ENCODE measurements around the gene CTDSPL2. TPM values are rescaled to one million over a fixed set of nuclear protein-coding genes. Genes with fewer than 3 reads are reported as not detected.

Gene CTDSPL2
- total RNA-seq, 1 donor from 2014 or later, result 37.2 TPM

DNA sequence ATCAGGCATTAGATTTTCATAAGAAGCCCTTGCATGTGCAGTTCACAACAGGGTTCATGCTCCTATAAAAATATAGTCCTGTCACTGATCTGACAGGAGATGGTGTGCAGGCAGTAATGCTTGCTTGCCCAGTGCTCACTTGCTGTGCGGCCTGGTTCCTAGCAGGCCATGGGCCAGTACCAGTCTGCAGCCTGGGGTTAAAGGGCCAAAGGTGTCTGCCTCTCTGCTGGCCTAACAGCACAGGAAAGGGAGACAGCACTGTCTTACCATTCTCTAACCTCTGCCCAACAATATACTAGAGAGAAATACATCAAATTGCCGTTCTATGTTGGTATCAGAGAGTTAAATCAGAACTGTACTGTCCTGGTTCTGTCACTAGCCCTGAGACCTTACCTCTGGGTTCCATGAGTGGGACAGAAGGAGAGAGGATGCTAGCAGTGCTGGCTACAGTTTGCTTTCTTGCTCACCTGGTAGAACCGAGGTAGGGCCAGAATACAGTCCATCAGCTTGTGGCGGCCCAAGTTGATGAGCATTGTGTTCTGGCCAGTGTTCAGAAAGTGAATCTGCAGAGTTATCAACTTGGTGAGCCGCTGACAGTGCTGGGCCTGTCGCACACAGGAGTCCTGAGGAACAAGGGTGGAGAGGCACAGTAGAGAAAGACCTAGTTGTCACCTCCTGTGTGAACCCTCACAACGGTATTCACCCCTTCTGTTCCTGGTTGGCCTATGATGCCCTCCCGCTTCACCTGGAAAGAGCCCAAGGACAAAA, 138.1 kb downstream of the CTDSPL2 start:
- ATAC-seq (no peak), DNase-seq (no peak)
- Histone ChIP-seq H3K9me3 (no peaks in the 10 kb centered on the region), H3K27ac (no peak overlapping the region), H3K4me3 (no peak overlapping the region), H3K4me1 (no peaks in the 10 kb centered on the region), H3K36me3 (peaks cover 100% of the 10 kb centered on the region), H3K27me3 (ENCODE audit: low read depth) (no peaks in the 10 kb centered on the region)
- intact Hi-C loops (cut with DNase I), result no loop called here
- TF ChIP-seq, protein P1, sequence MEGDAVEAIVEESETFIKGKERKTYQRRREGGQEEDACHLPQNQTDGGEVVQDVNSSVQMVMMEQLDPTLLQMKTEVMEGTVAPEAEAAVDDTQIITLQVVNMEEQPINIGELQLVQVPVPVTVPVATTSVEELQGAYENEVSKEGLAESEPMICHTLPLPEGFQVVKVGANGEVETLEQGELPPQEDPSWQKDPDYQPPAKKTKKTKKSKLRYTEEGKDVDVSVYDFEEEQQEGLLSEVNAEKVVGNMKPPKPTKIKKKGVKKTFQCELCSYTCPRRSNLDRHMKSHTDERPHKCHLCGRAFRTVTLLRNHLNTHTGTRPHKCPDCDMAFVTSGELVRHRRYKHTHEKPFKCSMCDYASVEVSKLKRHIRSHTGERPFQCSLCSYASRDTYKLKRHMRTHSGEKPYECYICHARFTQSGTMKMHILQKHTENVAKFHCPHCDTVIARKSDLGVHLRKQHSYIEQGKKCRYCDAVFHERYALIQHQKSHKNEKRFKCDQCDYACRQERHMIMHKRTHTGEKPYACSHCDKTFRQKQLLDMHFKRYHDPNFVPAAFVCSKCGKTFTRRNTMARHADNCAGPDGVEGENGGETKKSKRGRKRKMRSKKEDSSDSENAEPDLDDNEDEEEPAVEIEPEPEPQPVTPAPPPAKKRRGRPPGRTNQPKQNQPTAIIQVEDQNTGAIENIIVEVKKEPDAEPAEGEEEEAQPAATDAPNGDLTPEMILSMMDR (IDR thresholded peaks at IDR 0.05), result no peak

DNA sequence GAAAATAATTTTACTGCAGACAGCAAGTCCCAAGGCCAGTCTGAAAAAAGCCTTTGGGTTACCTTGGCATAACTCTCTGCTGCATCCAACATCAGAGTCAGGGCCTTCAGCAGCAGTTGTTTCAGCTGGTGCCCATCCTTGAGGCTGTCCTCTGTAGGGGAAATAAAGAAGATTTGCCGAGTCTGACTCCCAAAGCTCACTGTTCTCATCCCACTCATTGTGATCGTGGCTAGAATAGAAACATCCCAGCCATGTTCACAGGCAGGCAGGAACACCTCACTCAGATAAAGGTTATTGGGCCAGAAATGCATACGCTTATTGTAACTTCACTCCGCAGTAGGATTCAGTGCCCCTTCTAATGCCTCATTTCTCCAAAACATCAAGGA, 138.7 kb downstream of the CTDSPL2 start:
- peaks cover 100% of the 10 kb centered on the region for H3K36me3 ChIP-seq
- H3K27ac ChIP-seq, result no peak overlapping the region
- no peaks in the 10 kb centered on the region for H3K9me3 ChIP-seq
- ATAC-seq (no peak), DNase-seq (no peak)
- H3K27me3 ChIP-seq (ENCODE audit: low read depth), result no peaks in the 10 kb centered on the region
- TF ChIP-seq, protein P1 (IDR thresholded peaks at IDR 0.05), result no peak
- H3K4me3 ChIP-seq, result no peak overlapping the region
- H3K4me1 ChIP-seq, result no peaks in the 10 kb centered on the region
- intact Hi-C loops (cut with DNase I), result no loop called here

DNA sequence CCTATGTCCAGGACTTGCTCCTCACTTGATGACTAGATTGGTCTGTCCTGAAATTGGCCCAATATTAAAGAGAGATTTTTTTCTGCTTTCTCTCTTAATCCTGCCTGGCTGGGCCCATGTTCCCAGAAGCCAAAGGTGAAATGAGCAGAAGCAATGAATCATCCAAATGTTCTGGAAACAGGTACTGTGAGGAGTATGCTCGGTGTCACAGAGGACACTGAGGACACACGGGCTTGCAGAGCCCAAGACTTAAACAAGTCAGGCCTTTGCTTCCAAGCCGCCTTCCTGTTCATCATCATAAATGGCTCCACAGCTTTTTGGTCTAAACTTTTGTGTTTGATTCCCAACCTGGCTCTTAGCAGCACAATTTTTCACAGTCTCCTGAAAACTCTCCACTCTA, 140.9 kb downstream of the CTDSPL2 start:
- Histone ChIP-seq H3K36me3 (peaks cover 100% of the 10 kb centered on the region), H3K9me3 (no peaks in the 10 kb centered on the region), H3K4me3 (no peak overlapping the region), H3K27ac (no peak overlapping the region), H3K27me3 (ENCODE audit: low read depth) (no peaks in the 10 kb centered on the region), H3K4me1 (no peaks in the 10 kb centered on the region)
- DNase-seq, result no peak
- no peak for ATAC-seq
- TF ChIP-seq, protein P1 (IDR thresholded peaks at IDR 0.05), result no peak
- intact Hi-C loops (cut with DNase I), result no loop called here

DNA sequence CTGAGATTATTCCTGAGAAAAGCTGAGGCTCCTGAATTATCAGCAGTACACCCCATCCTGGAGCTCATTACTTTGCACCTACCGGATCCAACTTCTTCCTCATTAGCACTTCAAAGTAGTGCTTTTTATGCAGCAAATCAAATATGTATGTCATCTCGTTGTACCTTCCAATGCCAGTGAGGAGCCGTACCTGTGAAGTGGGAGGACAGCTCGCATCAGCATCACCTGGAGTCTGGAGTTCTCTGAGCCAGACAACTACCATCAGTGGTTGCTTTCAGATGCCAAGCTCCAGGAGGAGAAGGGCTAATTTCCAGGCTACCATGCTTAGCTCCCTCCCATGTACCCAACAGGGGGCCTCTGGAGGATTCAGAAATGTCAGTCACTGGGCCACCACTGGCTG, 141.9 kb downstream of the CTDSPL2 start:
- ATAC-seq (no peak), DNase-seq (no peak)
- TF ChIP-seq, protein P1 (IDR thresholded peaks at IDR 0.05), result no peak
- no peaks in the 10 kb centered on the region for H3K9me3 ChIP-seq
- no peaks in the 10 kb centered on the region for H3K27me3 ChIP-seq (ENCODE audit: low read depth)
- H3K36me3 ChIP-seq, result peaks cover 98% of the 10 kb centered on the region
- no peak overlapping the region for H3K27ac ChIP-seq
- no peaks in the 10 kb centered on the region for H3K4me1 ChIP-seq
- intact Hi-C loops (cut with DNase I), result no loop called here
- H3K4me3 ChIP-seq, result no peak overlapping the region

DNA sequence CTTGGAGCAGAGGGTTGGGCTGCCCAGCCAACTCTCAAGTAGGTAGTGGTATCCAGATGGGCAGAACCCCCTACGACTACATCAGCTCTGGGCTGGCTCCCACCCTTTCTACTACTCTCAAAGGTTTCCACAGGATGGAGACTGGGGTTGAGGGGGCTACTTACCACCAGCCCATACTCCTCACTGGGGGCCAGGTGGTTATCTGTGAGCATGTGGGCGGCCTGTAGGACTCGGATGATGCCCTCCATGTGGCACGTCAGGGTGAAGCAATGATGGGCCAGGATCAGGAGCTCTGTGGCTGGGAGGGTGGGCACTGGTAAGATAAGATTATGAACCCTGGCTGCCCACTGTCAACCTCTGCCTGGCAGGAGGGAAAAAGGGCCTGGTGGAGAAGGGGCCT, 142.9 kb downstream of the CTDSPL2 start:
- Histone ChIP-seq H3K4me1 (no peaks in the 10 kb centered on the region), H3K9me3 (no peaks in the 10 kb centered on the region), H3K27me3 (ENCODE audit: low read depth) (no peaks in the 10 kb centered on the region), H3K4me3 (no peak overlapping the region), H3K27ac (no peak overlapping the region), H3K36me3 (peaks cover 96% of the 10 kb centered on the region)
- TF ChIP-seq, protein P1 (IDR thresholded peaks at IDR 0.05), result no peak
- peak; percentile 6 to 12 for ATAC-seq
- intact Hi-C loops (cut with DNase I), result no loop called here
- DNase-seq, result no peak

Data from lower lobe of right lung (tissue), 2 donors.